K562 (cell line): ENCODE measurements around the gene RAG2. TPM values are rescaled to one million over a fixed set of nuclear protein-coding genes. Genes with fewer than 3 reads are reported as not detected.

Experiments
- DMBX1 ChIP-seq: fragments of 250-450 bp; sonication (Bioruptor Pico); IDR thresholded peaks from 2 replicates; pipeline ENCODE4 v1.8.0; 2022; ENCODE audit warnings: inconsistent platforms, mild to moderate bottlenecking, moderate library complexity, borderline replicate concordance
- FOXK2 ChIP-seq, 2 experiments: fragments of 450-650 bp; IDR thresholded peaks in 1 of 2; conservative IDR thresholded peaks in 1 of 2; 2 replicates each; pipeline ENCODE4 v1.6.1; 2016; ENCODE audit warnings: low read depth in 2 of 2, mild to moderate bottlenecking in 1 of 2
- IRF9 ChIP-seq: fragments of 450-650 bp; IDR thresholded peaks from 2 replicates; pipeline ENCODE4 v1.6.1; 2016; ENCODE audit warnings: missing biosample characterization, missing genetic modification characterization
- NFXL1 ChIP-seq: fragments of 450-650 bp; formaldehyde crosslinking; IDR thresholded peaks from 2 replicates; pipeline ENCODE4 v1.4.0; 2021; ENCODE audit warnings: mild to moderate bottlenecking
- PHF8 ChIP-seq: fragments of 200-600 bp; sonication (generic); IDR thresholded peaks from 2 replicates; pipeline ENCODE4 v1.6.1; 2012; ENCODE audit warnings: mixed run types, mild to moderate bottlenecking, inconsistent platforms, low read length, moderate library complexity, borderline replicate concordance
- SRSF9 ChIP-seq: fragments of 200-400 bp; formaldehyde crosslinking; IDR thresholded peaks from 2 replicates; pipeline ENCODE4 v1.6.1; 2017; ENCODE audit warnings: low read depth, low read length, borderline replicate concordance
- ZBTB1 ChIP-seq: sonication (generic); formaldehyde crosslinking; IDR thresholded peaks from 2 replicates; pipeline ENCODE4 v1.8.1; 2023; ENCODE audit warnings: missing genetic modification reagents, low read depth, mild to moderate bottlenecking, borderline replicate concordance
- ZNF778 ChIP-seq: fragments of 450-650 bp; formaldehyde crosslinking; IDR thresholded peaks from 2 replicates; pipeline ENCODE4 v1.4.0; 2020; ENCODE audit warnings: mild to moderate bottlenecking, moderate library complexity
- polyA plus RNA-seq, 8 experiments: library from polyadenylated mRNA; depleted of rRNA in 4 of 8; stranded (reverse) in 5 of 8; unstranded in 3 of 8; fragments of >200 nt; fragmentation: Nextera tagmentation in 2 of 8; fragmentation: Illumina TruSeq in 1 of 8; extraction: Ambion mirVana in 2 of 8; extraction: Trizol in 1 of 8; gene quantifications; 2 replicates each; pipeline versions ENCODE4 v1.2.1 to v1.2.3, GENCODE V29; 2011 to 2014; ENCODE audit warnings: inconsistent platforms in 1 of 8, missing spikeins in 1 of 8
- total RNA-seq, 7 experiments: library from RNA; depleted of rRNA in 6 of 7; stranded (reverse); fragments of >200 nt in 6 of 7; fragmentation: Illumina TruSeq in 2 of 7; extraction: Trizol in 2 of 7; gene quantifications; 2 replicates each; pipeline versions ENCODE4 v1.2.1 to v1.2.3, GENCODE V29; 2011 to 2021; ENCODE audit warnings: low replicate concordance in 1 of 7
- TF ChIP-seq, protein P1 (sequence below): fragments of 450-650 bp; IDR thresholded peaks from 2 replicates; pipeline ENCODE4 v1.6.1; 2016; ENCODE audit warnings: low read depth
- TF ChIP-seq, protein P2 (sequence below), 2 experiments: IDR thresholded peaks; 2 replicates each; pipeline ENCODE4 v1.6.1; 2011; ENCODE audit warnings: borderline replicate concordance in 1 of 2, control low read depth in 1 of 2, low read depth in 1 of 2, low read length in 1 of 2, mild to moderate bottlenecking in 1 of 2, mixed read lengths in 1 of 2, moderate library complexity in 1 of 2; ENCODE audit not compliant: insufficient read depth in 1 of 2, insufficient read length in 1 of 2, poor library complexity in 1 of 2, severe bottlenecking in 1 of 2; ENCODE audit errors: extremely low read depth in 1 of 2

Gene RAG2
- total and polyA plus RNA-seq, 9 of the 15 experiments (the other 6 are each of a cell fraction or from before 2014, with no cell fraction given): 0.06 to 2.7 (median 0.26) TPM; not detected in 3

DNA sequence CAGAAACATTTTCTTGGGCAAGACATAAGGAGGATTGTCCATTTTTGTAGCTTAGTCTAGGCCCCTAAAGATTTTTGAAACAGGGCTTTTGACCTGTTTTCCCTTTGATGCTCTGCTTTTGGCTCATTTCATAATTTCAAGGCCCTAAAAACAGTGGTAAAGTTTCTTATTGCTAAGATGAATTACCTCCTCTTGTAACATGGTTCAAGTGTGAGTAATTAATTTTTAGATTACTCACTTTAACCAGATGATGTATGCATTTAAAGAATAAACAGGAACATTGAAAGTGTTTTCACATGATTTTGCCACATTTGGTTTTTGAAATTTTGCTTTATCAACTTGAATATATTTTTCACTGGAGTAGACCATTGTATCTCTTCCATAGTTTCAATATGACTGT, 1.2 kb downstream of the RAG2 start (continued):
- no peak for TF ChIP-seq IRF9
- TF ChIP-seq FOXK2 (conservative IDR thresholded peaks at IDR 0.05 in 1 of 2, IDR thresholded peaks at IDR 0.05 in 1 of 2; ENCODE audit: low read depth in 2 of 2): no peak
- TF ChIP-seq ZBTB1 (CRISPR knock-in tag): no peak
- TF ChIP-seq DMBX1 (CRISPR knock-in tag): no peak
- TF ChIP-seq ZNF778 (CRISPR knock-in tag): no peak
- no peak for TF ChIP-seq NFXL1 (CRISPR knock-in tag)
- no peak for TF ChIP-seq PHF8
- TF ChIP-seq, protein P1, sequence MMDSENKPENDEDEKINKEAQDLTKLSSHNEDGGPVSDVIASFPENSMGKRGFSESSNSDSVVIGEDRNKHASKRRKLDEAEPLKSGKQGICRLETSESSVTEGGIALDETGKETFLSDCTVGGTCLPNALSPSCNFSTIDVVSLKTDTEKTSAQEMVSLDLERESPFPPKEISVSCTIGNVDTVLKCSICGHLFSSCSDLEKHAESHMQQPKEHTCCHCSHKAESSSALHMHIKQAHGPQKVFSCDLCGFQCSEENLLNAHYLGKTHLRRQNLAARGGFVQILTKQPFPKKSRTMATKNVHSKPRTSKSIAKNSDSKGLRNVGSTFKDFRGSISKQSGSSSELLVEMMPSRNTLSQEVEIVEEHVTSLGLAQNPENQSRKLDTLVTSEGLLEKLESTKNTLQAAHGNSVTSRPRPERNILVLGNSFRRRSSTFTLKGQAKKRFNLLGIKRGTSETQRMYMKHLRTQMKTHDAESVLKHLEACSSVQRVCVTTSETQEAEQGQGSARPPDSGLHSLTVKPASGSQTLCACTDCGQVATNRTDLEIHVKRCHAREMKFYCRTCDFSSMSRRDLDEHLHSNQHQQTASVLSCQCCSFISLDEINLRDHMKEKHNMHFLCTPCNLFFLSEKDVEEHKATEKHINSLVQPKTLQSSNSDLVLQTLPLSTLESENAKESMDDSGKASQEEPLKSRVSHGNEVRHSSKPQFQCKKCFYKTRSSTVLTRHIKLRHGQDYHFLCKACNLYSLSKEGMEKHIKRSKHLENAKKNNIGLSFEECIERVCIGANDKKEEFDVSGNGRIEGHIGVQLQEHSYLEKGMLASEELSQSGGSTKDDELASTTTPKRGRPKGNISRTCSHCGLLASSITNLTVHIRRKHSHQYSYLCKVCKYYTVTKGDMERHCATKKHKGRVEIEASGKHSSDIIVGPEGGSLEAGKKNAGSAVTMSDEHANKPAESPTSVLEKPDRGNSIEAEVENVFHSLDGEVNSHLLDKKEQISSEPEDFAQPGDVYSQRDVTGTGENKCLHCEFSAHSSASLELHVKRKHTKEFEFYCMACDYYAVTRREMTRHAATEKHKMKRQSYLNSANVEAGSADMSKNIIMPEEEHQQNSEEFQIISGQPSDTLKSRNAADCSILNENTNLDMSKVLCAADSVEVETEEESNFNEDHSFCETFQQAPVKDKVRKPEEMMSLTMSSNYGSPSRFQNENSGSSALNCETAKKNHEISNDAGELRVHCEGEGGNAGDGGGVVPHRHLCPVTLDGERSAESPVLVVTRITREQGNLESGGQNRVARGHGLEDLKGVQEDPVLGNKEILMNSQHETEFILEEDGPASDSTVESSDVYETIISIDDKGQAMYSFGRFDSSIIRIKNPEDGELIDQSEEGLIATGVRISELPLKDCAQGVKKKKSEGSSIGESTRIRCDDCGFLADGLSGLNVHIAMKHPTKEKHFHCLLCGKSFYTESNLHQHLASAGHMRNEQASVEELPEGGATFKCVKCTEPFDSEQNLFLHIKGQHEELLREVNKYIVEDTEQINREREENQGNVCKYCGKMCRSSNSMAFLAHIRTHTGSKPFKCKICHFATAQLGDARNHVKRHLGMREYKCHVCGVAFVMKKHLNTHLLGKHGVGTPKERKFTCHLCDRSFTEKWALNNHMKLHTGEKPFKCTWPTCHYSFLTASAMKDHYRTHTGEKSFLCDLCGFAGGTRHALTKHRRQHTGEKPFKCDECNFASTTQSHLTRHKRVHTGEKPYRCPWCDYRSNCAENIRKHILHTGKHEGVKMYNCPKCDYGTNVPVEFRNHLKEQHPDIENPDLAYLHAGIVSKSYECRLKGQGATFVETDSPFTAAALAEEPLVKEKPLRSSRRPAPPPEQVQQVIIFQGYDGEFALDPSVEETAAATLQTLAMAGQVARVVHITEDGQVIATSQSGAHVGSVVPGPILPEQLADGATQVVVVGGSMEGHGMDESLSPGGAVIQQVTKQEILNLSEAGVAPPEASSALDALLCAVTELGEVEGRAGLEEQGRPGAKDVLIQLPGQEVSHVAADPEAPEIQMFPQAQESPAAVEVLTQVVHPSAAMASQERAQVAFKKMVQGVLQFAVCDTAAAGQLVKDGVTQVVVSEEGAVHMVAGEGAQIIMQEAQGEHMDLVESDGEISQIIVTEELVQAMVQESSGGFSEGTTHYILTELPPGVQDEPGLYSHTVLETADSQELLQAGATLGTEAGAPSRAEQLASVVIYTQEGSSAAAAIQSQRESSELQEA: no peak
- no peak for TF ChIP-seq SRSF9
- TF ChIP-seq, protein P2, sequence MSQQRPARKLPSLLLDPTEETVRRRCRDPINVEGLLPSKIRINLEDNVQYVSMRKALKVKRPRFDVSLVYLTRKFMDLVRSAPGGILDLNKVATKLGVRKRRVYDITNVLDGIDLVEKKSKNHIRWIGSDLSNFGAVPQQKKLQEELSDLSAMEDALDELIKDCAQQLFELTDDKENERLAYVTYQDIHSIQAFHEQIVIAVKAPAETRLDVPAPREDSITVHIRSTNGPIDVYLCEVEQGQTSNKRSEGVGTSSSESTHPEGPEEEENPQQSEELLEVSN (IDR thresholded peaks at IDR 0.05; ENCODE audit: borderline replicate concordance in 1 of 2, extremely low read depth in 1 of 2, insufficient read depth in 1 of 2, insufficient read length in 1 of 2, low read depth in 1 of 2, low read length in 1 of 2, poor library complexity in 1 of 2, severe bottlenecking in 1 of 2): no peak
